GM21723 (cell line): ENCODE results near the gene SMOC2.

Source experiments
- ATAC-seq: cut with Tn5 transposase; IDR thresholded peaks from one replicate; pipeline ENCODE4 v1.9.1; 2021; ENCODE audit warnings: mild to moderate bottlenecking, moderate library complexity; ENCODE audit not compliant: unreplicated experiment

The SMOC2 gene

GRCh38 chr6:168415098-168415992 is 25.6 kb upstream of the SMOC2 start:
- no peak for ATAC-seq

- no peak for ATAC-seq
These were observed 24.9 kb upstream of the SMOC2 start for GRCh38 chr6:168415993-168416530.

- ATAC-seq: no peak
These were observed 24.5 kb upstream of the SMOC2 start for GRCh38 chr6:168416531-168416930.

GRCh38 chr6:168417191-168417590 is 23.8 kb upstream of the SMOC2 start:
- ATAC-seq: no peak

- no peak for ATAC-seq
These were observed 23.1 kb upstream of the SMOC2 start for GRCh38 chr6:168417679-168418557.

- ATAC-seq: no peak
These were observed 22.3 kb upstream of the SMOC2 start for GRCh38 chr6:168418711-168419121.

GRCh38 chr6:168419569-168419968 is 21.4 kb upstream of the SMOC2 start:
- no peak for ATAC-seq

- no peak for ATAC-seq
These were observed 20.9 kb upstream of the SMOC2 start for GRCh38 chr6:168420084-168420483.

- ATAC-seq: no peak
These were observed 20.3 kb upstream of the SMOC2 start for GRCh38 chr6:168420706-168421105.

- ATAC-seq: no peak
These were observed 13.8 kb upstream of the SMOC2 start for GRCh38 chr6:168427184-168427583.

GRCh38 chr6:168428052-168428826 is 12.7 kb upstream of the SMOC2 start:
- ATAC-seq: no peak

GRCh38 chr6:168428863-168429262 is 12.1 kb upstream of the SMOC2 start:
- ATAC-seq: no peak

- no peak for ATAC-seq
These were observed 8.8 kb upstream of the SMOC2 start for GRCh38 chr6:168432196-168432595.

- ATAC-seq: no peak
These were observed 7.1 kb upstream of the SMOC2 start for GRCh38 chr6:168433898-168434297.

- no peak for ATAC-seq
These were observed 6.5 kb upstream of the SMOC2 start for GRCh38 chr6:168434505-168434904.

- no peak for ATAC-seq
These were observed 3.2 kb upstream of the SMOC2 start for GRCh38 chr6:168437751-168438150.

GRCh38 chr6:168438783-168439520 is 2.0 kb upstream of the SMOC2 start:
- no peak for ATAC-seq

- no peak for ATAC-seq
These were observed 1.1 kb upstream of the SMOC2 start for GRCh38 chr6:168439794-168440450.
